Central memory CD8-positive, alpha-beta T cell (primary cell): ENCODE results near the gene EIF1AX.
"Not testable (repeated sequence)": the region's sequence is repeated elsewhere in the genome, so short reads cannot be mapped to it uniquely, and the experiment has no call there.

Experiments used
- ATAC-seq: fragments of 150-1000 bp; cut with Tn5 transposase; replicated peaks from 2 replicates; pipeline ENCODE4 v1.10.0; 2022; ENCODE audit warnings: mild to moderate bottlenecking, moderate FRiP score, moderate number of reproducible peaks; ENCODE audit not compliant: poor library complexity, severe bottlenecking; ENCODE audit errors: extremely low read depth
- DNase-seq, 2 donors: peaks; one replicate each; pipeline ENCODE4 v3.0.0; 2021; ENCODE audit warnings: low spot score in 2 of 2
- H3K27ac Mint-ChIP-seq: one replicate; pipeline ENCODE4 v1.8.0; 2022; ENCODE audit warnings: low read depth, mild to moderate bottlenecking, moderate library complexity, mixed read lengths
- H3K27me3 Mint-ChIP-seq: one replicate; pipeline ENCODE4 v1.8.0; 2022; ENCODE audit warnings: mixed read lengths
- H3K36me3 Mint-ChIP-seq: one replicate; pipeline ENCODE4 v1.8.0; 2022; ENCODE audit warnings: mild to moderate bottlenecking, moderate library complexity, mixed read lengths; ENCODE audit not compliant: insufficient read depth
- H3K4me1 Mint-ChIP-seq: one replicate; pipeline ENCODE4 v1.8.0; 2022; ENCODE audit warnings: mixed read lengths
- H3K4me3 Mint-ChIP-seq: one replicate; pipeline ENCODE4 v1.8.0; 2022; ENCODE audit warnings: mild to moderate bottlenecking, moderate library complexity, mixed read lengths
- H3K9me3 Mint-ChIP-seq: one replicate; pipeline ENCODE4 v1.8.0; 2022; ENCODE audit warnings: mixed read lengths

EIF1AX gene

DNA sequence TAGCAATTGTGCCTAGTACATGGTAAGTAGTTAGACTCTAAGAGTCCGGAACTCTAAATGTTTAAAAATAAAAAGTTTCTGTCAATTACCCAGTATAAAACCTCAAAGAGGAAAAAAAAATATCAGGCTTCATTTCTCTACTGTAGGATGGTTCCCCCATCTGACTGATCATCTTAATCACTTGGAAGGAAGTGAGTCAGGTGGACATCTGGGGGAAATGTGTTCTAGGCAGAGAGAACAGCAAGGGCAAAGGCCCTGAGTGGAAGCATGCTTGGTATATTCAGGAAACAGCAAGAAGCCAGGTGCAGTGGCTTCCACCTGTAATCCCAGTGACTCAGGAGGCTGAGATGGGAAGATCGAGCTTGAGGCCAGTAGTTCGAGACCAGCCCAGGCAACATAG, 2.9 kb upstream of the EIF1AX start:
- no peak overlapping the region for H3K27ac Mint-ChIP-seq
- no peak for ATAC-seq
- DNase-seq, result no peak
- H3K27me3 Mint-ChIP-seq, result no peaks in the 10 kb centered on the region
- no peak overlapping the region for H3K4me3 Mint-ChIP-seq
- no peaks in the 10 kb centered on the region for H3K4me1 Mint-ChIP-seq
- H3K9me3 Mint-ChIP-seq, result no peaks in the 10 kb centered on the region
- peaks cover 9% of the 10 kb centered on the region for H3K36me3 Mint-ChIP-seq

DNA sequence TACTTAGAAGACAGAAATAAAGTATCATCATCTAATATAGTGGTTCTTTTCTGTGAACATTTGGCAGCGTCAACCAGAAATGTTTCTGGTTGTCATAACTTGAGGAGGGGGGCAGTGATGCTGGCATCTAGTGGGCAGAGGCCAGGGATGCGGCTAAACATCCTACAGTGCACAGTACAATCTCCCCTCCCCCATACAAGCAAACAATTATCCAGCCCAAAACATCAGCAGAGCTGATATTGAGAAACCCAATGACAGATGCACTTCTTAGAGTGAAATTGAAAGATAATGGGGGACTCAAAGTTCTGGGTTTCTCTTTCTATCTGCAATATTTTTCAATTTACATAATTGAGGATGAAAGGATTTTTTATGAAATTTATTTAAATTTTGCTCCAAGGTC, 1.9 kb upstream of the EIF1AX start:
- Mint-ChIP-seq H3K36me3 (peaks cover 11% of the 10 kb centered on the region), H3K27ac (no peak overlapping the region)

GRCh38 chrX:20143111-20143510, 1.5 kb upstream of the EIF1AX start:
- DNase-seq (no peak), ATAC-seq (no peak)
- peaks cover 6% of the 10 kb centered on the region for H3K4me1 Mint-ChIP-seq
- H3K9me3 Mint-ChIP-seq, result no peaks in the 10 kb centered on the region
- peaks cover 10% of the 10 kb centered on the region for H3K36me3 Mint-ChIP-seq
- H3K27ac Mint-ChIP-seq, result no peak overlapping the region
- peak overlapping the region; percentile 44 for H3K4me3 Mint-ChIP-seq
- H3K27me3 Mint-ChIP-seq, result no peaks in the 10 kb centered on the region

More for the DNA sequence above, 1.9 kb upstream of the EIF1AX start:
- no peak for DNase-seq
- H3K9me3 Mint-ChIP-seq, result no peaks in the 10 kb centered on the region
- H3K4me1 Mint-ChIP-seq, result peaks cover 6% of the 10 kb centered on the region
- H3K4me3 Mint-ChIP-seq, result no peak overlapping the region
- no peaks in the 10 kb centered on the region for H3K27me3 Mint-ChIP-seq
- ATAC-seq, result no peak

- DNase-seq (no peak), ATAC-seq (no peak)
- no peaks in the 10 kb centered on the region for H3K27me3 Mint-ChIP-seq
- no peaks in the 10 kb centered on the region for H3K9me3 Mint-ChIP-seq
- H3K27ac Mint-ChIP-seq, result peak overlapping the region; percentile 78
- peak overlapping the region; percentile 84 for H3K4me3 Mint-ChIP-seq
- H3K4me1 Mint-ChIP-seq, result peaks cover 17% of the 10 kb centered on the region
- H3K36me3 Mint-ChIP-seq, result peaks cover 28% of the 10 kb centered on the region
Measured at GRCh38 chrX:20140420-20140819, 1.2 kb downstream of the EIF1AX start.

- Mint-ChIP-seq H3K4me3 (peak overlapping the region; percentile 84), H3K27me3 (no peaks in the 10 kb centered on the region), H3K4me1 (peaks cover 17% of the 10 kb centered on the region), H3K9me3 (no peaks in the 10 kb centered on the region), H3K36me3 (peaks cover 29% of the 10 kb centered on the region), H3K27ac (peak overlapping the region; percentile 78)
- ATAC-seq, result no peak
- no peak for DNase-seq
Measured at GRCh38 chrX:20139966-20140365, 1.7 kb downstream of the EIF1AX start.

DNA sequence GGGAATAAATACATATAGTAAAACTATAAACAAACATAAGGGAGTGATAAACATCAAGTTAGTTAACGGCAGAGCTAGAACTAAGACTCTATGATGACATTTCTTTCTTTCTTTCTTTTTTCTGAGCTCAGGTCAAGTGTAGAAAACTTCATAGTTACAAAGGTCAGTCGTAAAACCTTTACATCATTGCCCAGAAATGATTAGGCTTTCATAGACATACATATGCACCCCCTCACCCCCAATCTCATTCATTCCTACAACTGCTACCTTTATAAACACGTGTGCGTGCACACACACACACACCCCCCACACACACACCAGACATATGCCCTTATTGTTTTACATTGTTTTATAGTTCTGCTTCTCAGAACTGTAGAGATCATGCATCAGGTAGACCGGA, 5.7 kb downstream of the EIF1AX start:
- Mint-ChIP-seq H3K9me3 (no peaks in the 10 kb centered on the region), H3K27me3 (no peaks in the 10 kb centered on the region), H3K36me3 (peaks cover 42% of the 10 kb centered on the region), H3K27ac (peak overlapping the region; percentile 5), H3K4me3 (no peak overlapping the region), H3K4me1 (peaks cover 17% of the 10 kb centered on the region)
- no peak for DNase-seq
- no peak for ATAC-seq

DNA sequence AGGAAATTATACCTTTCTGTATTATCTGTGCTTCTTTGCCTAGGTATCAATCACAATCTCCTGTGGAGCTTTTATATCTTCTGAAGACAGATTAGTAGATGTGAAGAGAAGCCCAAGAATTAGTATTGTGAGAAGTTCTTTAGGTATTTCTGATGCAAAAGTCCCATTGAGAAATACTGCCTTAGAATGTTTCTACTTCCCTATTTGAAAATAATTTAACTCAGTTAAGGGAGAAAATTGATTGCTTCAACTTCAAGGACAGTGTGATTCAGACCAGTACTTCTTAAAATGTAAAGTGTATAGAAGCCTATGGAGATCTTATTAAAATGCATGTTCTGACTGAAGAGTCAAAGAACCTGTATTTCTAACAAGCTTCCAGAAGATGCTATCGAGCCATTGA, 9.0 kb downstream of the EIF1AX start:
- peaks cover 52% of the 10 kb centered on the region for H3K36me3 Mint-ChIP-seq
- DNase-seq (no peak), ATAC-seq (no peak)
- H3K4me1 Mint-ChIP-seq, result peaks cover 11% of the 10 kb centered on the region
- H3K27ac Mint-ChIP-seq, result no peak overlapping the region
- no peaks in the 10 kb centered on the region for H3K9me3 Mint-ChIP-seq
- H3K27me3 Mint-ChIP-seq, result no peaks in the 10 kb centered on the region
- no peak overlapping the region for H3K4me3 Mint-ChIP-seq

GRCh38 chrX:20130357-20130756, 11.3 kb downstream of the EIF1AX start:
- Mint-ChIP-seq H3K27me3 (no peaks in the 10 kb centered on the region), H3K9me3 (no peaks in the 10 kb centered on the region), H3K27ac (no peak overlapping the region), H3K36me3 (peaks cover 35% of the 10 kb centered on the region), H3K4me3 (no peak overlapping the region), H3K4me1 (no peaks in the 10 kb centered on the region)
- DNase-seq (no peak), ATAC-seq (no peak)

- H3K27me3 Mint-ChIP-seq, result no peaks in the 10 kb centered on the region
- H3K9me3 Mint-ChIP-seq, result no peaks in the 10 kb centered on the region
- no peak overlapping the region for H3K27ac Mint-ChIP-seq
- ATAC-seq, result no peak
- H3K36me3 Mint-ChIP-seq, result peaks cover 30% of the 10 kb centered on the region
- no peak overlapping the region for H3K4me3 Mint-ChIP-seq
- no peak for DNase-seq
- no peaks in the 10 kb centered on the region for H3K4me1 Mint-ChIP-seq
Measured at GRCh38 chrX:20129547-20129946, 12.1 kb downstream of the EIF1AX start.

DNA sequence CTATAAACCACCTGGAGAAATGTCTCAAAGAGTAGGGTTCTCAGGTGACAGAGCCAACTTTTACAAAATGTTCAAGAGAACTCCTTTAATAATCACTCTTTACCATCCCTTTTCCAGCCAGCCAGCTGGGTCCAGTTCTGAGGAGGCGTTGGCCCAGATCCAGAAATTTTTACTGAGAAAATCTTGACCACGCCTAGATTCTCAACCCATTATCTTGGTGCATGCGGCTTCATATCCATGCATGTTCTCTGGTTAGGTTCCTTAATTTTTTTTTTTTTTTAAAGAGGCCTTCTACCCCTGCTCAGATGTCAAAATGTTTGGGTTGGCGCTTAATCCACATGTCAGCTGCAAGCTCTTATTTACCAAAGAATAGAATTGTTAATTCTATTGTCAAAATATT, 13.0 kb downstream of the EIF1AX start:
- no peak for ATAC-seq
- no peak overlapping the region for H3K4me3 Mint-ChIP-seq
- no peak overlapping the region for H3K27ac Mint-ChIP-seq
- H3K36me3 Mint-ChIP-seq, result peaks cover 26% of the 10 kb centered on the region
- no peaks in the 10 kb centered on the region for H3K27me3 Mint-ChIP-seq
- H3K4me1 Mint-ChIP-seq, result no peaks in the 10 kb centered on the region
- no peaks in the 10 kb centered on the region for H3K9me3 Mint-ChIP-seq
- no peak for DNase-seq

DNA sequence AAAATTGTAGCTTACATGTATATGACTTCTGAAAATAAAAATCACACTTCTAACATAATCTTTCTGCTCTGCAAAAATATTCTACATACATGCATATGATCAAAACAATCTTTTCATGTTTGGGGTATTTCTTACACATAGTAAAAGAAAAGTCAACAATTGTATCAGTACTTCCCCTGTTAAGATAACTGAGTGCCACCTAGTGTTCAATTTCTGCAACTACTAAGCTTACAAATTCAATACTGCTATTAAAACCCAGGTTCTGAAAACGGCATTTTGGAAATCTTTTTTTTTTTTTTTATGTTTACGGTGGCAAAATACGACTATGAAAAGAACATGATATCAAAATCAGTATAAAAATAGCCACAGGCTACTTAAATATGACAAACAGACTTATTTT, 14.2 kb downstream of the EIF1AX start:
- H3K4me3 Mint-ChIP-seq, H3K27ac Mint-ChIP-seq, H3K9me3 Mint-ChIP-seq, DNase-seq, H3K27me3 Mint-ChIP-seq, H3K4me1 Mint-ChIP-seq: not testable (repeated sequence)
- H3K36me3 Mint-ChIP-seq, result peaks cover 20% of the 10 kb centered on the region
- ATAC-seq, result peak; percentile 56

DNA sequence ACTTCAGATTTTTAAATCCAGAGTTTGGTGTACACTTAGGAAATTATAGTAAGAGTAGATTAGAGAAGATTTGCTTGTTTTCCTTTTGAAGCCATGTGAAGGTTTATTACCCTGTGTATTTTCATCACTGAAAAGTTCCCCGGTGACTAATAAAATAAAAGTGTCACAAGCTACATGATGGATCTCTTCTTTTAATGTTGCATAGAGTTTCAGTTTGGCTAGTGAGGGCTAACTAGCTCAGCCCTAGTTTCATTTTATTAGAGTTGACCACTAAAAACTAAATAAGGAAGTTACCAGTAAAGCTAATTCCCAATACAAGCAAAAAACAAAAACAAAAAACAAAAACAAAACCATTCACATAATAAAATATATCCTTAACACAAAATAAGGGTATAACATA, 14.8 kb downstream of the EIF1AX start:
- H3K9me3 Mint-ChIP-seq, H3K27me3 Mint-ChIP-seq, H3K4me3 Mint-ChIP-seq, ATAC-seq, H3K4me1 Mint-ChIP-seq, H3K27ac Mint-ChIP-seq, DNase-seq: not testable (repeated sequence)
- peaks cover 17% of the 10 kb centered on the region for H3K36me3 Mint-ChIP-seq

DNA sequence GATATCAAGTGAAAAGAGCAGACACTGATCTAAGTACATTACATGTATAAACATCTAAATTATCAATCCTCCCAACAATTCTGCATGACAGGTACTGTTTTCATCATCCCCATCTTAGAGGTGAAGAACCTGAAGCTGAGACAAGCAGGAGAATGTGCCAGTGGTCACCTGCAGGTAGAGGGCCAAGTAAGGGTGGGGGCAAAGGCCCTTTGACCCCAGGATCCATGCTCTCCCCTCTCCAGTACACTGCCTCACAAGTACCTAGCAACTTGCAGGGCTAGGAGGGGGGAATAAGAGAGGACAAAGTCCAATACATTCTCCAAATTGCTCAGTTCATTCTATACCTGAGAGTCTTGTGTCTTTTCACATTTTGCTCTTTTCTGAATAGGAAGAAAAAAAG, 16.7 kb downstream of the EIF1AX start:
- no peaks in the 10 kb centered on the region for H3K4me1 Mint-ChIP-seq
- H3K4me3 Mint-ChIP-seq, result no peak overlapping the region
- DNase-seq (no peak), ATAC-seq (no peak)
- H3K27me3 Mint-ChIP-seq, result no peaks in the 10 kb centered on the region
- no peak overlapping the region for H3K27ac Mint-ChIP-seq
- H3K36me3 Mint-ChIP-seq, result peaks cover 12% of the 10 kb centered on the region
- H3K9me3 Mint-ChIP-seq, result no peaks in the 10 kb centered on the region
